ENCODE data around the gene UBE4A.

Gene UBE4A

DNA sequence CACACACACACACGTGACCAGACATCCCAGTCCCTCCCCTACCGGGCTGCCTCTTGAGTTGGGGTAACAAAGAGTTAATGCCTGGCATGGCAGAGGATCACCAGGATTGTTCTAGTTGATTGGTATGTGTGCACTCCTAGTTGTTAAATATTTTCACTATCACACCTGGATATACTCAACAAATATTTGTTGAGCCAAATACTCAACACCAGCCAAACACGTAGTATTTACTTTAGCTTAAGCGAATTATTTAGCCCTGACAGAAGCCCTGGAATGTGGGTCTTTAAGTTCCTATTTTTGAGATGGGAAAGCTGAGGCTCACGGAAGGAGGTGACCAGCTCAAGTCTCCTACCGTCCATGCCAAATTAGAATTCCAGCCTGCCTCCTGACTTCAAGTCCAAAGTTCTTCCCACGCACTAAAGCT is 44.4 kb upstream of the UBE4A start:
- H2AFZ ChIP-seq (ENCODE audit: low read depth, low read length, severe bottlenecking) = no peak overlapping the region

DNA sequence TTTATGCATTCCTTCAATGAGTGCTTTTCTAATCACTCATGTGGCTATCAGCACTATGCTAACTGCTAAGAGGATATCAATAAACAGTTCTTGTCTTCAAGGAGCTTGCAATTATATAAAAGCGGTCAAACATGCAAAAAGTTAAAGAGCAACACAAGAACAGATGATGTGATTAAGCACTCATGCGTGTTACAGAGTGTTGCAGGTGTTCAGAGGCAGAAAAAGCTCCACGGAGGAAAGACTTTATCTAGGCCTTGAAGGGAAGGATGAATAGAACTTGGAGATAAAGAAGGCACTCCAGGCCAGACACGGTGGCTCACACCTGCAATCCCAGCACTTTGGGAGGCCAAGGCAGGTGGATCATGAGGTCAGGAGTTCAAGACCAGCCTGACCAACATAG is 41.3 kb upstream of the UBE4A start:
- Histone ChIP-seq H3K4me2 (ENCODE audit: low read depth, low read length, poor library complexity, severe bottlenecking) (no peak overlapping the region), H3K9me3 (ENCODE audit: insufficient read depth, low read length) (no peaks in the 10 kb centered on the region), H3K79me2 (ENCODE audit: insufficient read depth, low read length) (no peaks in the 10 kb centered on the region), H3F3A (ENCODE audit: insufficient read depth) (0 out of 2 replicates have a peak, but pooled peaks cover 5% of the 10 kb centered on the region), H3K27me3 (ENCODE audit: low read length) (no peaks in the 10 kb centered on the region), H2AFZ (ENCODE audit: low read depth, low read length, severe bottlenecking) (no peak overlapping the region), H3K36me3 (ENCODE audit: low read length) (no peaks in the 10 kb centered on the region), H3K9ac (ENCODE audit: low read length) (no peak overlapping the region), H3K9me2 (replicated peaks; ENCODE audit: insufficient read depth, low read length) (no peaks in the 10 kb centered on the region), H3K27ac (ENCODE audit: low read depth, low read length) (no peak overlapping the region), H3K4me3 (ENCODE audit: insufficient read depth, low read length, poor library complexity, severe bottlenecking) (no peak overlapping the region), H4K20me1 (ENCODE audit: low read depth, low read length) (no peaks in the 10 kb centered on the region)
- TF ChIP-seq, protein P1, sequence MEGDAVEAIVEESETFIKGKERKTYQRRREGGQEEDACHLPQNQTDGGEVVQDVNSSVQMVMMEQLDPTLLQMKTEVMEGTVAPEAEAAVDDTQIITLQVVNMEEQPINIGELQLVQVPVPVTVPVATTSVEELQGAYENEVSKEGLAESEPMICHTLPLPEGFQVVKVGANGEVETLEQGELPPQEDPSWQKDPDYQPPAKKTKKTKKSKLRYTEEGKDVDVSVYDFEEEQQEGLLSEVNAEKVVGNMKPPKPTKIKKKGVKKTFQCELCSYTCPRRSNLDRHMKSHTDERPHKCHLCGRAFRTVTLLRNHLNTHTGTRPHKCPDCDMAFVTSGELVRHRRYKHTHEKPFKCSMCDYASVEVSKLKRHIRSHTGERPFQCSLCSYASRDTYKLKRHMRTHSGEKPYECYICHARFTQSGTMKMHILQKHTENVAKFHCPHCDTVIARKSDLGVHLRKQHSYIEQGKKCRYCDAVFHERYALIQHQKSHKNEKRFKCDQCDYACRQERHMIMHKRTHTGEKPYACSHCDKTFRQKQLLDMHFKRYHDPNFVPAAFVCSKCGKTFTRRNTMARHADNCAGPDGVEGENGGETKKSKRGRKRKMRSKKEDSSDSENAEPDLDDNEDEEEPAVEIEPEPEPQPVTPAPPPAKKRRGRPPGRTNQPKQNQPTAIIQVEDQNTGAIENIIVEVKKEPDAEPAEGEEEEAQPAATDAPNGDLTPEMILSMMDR (IDR thresholded peaks at IDR 0.05; ENCODE audit: insufficient read depth, low read length, poor library complexity, severe bottlenecking) = no peak
- TF ChIP-seq EZH2phosphoT487 (conservative IDR thresholded peaks at IDR 0.05; ENCODE audit: low read length) = no peak

More for the DNA sequence above, 44.4 kb upstream of the UBE4A start:
- Histone ChIP-seq H3K9ac (ENCODE audit: low read length) (no peak overlapping the region), H3K79me2 (ENCODE audit: insufficient read depth, low read length) (no peaks in the 10 kb centered on the region), H3K9me3 (ENCODE audit: insufficient read depth, low read length) (no peaks in the 10 kb centered on the region), H3K36me3 (ENCODE audit: low read length) (no peaks in the 10 kb centered on the region), H3K4me2 (ENCODE audit: low read depth, low read length, poor library complexity, severe bottlenecking) (no peak overlapping the region), H3F3A (ENCODE audit: insufficient read depth) (0 out of 2 replicates have a peak, but pooled peaks cover 5% of the 10 kb centered on the region), H3K27me3 (ENCODE audit: low read length) (no peaks in the 10 kb centered on the region), H3K9me2 (replicated peaks; ENCODE audit: insufficient read depth, low read length) (no peaks in the 10 kb centered on the region), H4K20me1 (ENCODE audit: low read depth, low read length) (no peaks in the 10 kb centered on the region), H3K27ac (ENCODE audit: low read depth, low read length) (no peak overlapping the region), H3K4me3 (ENCODE audit: insufficient read depth, low read length, poor library complexity, severe bottlenecking) (no peak overlapping the region)
- TF ChIP-seq EZH2phosphoT487 (conservative IDR thresholded peaks at IDR 0.05; ENCODE audit: low read length) = no peak
- TF ChIP-seq, protein P1 (IDR thresholded peaks at IDR 0.05; ENCODE audit: insufficient read depth, low read length, poor library complexity, severe bottlenecking) = no peak

DNA sequence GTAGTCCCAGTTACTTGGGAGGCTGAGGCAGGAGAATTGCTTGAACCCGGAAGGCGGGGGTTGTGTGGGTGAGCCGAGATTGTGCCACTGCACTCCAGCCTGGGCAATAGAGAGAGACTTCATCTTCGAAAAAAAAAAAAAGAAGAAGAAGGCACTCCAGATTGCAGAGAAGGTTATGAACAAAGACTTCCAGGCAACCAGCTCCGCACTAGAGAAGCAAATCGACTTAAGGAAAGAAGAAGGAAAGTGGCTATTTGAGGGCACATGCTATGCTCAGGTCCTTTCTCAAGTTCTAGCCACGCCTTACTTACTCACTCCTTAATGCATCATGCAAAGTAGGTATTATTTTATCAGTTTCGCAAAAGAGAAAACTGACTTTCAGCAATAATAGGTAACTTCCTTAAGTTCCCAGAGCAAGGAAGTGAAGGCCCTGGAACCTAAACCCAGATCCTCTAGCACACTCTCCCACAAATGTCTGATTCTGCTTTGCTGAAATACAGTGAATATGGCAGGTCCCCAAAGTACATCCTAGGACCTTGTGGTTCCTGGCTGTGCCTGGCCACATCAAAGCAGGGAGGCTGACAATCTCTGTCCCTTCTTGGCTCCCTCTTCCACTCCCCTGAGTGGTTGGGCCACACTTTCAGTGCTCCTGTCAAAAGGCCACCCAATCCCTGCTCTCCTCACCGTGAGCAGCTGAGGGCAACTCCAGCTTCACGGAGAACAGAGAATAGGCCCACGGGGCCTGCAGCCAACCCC is 40.6 kb upstream of the UBE4A start:
- Histone ChIP-seq H3K36me3 (ENCODE audit: low read length) (no peaks in the 10 kb centered on the region), H3K27ac (ENCODE audit: low read depth, low read length) (no peak overlapping the region), H2AFZ (ENCODE audit: low read depth, low read length, severe bottlenecking) (no peak overlapping the region), H3K9ac (ENCODE audit: low read length) (no peak overlapping the region), H3K4me2 (ENCODE audit: low read depth, low read length, poor library complexity, severe bottlenecking) (no peak overlapping the region), H3K9me3 (ENCODE audit: insufficient read depth, low read length) (no peaks in the 10 kb centered on the region), H3K79me2 (ENCODE audit: insufficient read depth, low read length) (no peaks in the 10 kb centered on the region), H3K4me3 (ENCODE audit: insufficient read depth, low read length, poor library complexity, severe bottlenecking) (no peak overlapping the region), H3K27me3 (ENCODE audit: low read length) (no peaks in the 10 kb centered on the region), H3F3A (ENCODE audit: insufficient read depth) (0 out of 2 replicates have a peak, but pooled peaks cover 5% of the 10 kb centered on the region), H4K20me1 (ENCODE audit: low read depth, low read length) (no peaks in the 10 kb centered on the region), H3K9me2 (replicated peaks; ENCODE audit: insufficient read depth, low read length) (no peaks in the 10 kb centered on the region)
- TF ChIP-seq EZH2phosphoT487 (conservative IDR thresholded peaks at IDR 0.05; ENCODE audit: low read length) = no peak
- TF ChIP-seq, protein P1 (IDR thresholded peaks at IDR 0.05; ENCODE audit: insufficient read depth, low read length, poor library complexity, severe bottlenecking) = no peak

All from SU-DHL-6 (cell line).